GM19238 (cell line): ENCODE measurements around the gene WDR44.
"Not testable (repeated sequence)": the region's sequence is repeated elsewhere in the genome, so short reads cannot be mapped to it uniquely, and the experiment has no call there.

ENCODE experiments used
- DNase-seq: peaks from one replicate; pipeline ENCODE4 v3.0.0; 2011; ENCODE audit warnings: low spot score; ENCODE audit not compliant: insufficient read length

WDR44 gene, protein sequence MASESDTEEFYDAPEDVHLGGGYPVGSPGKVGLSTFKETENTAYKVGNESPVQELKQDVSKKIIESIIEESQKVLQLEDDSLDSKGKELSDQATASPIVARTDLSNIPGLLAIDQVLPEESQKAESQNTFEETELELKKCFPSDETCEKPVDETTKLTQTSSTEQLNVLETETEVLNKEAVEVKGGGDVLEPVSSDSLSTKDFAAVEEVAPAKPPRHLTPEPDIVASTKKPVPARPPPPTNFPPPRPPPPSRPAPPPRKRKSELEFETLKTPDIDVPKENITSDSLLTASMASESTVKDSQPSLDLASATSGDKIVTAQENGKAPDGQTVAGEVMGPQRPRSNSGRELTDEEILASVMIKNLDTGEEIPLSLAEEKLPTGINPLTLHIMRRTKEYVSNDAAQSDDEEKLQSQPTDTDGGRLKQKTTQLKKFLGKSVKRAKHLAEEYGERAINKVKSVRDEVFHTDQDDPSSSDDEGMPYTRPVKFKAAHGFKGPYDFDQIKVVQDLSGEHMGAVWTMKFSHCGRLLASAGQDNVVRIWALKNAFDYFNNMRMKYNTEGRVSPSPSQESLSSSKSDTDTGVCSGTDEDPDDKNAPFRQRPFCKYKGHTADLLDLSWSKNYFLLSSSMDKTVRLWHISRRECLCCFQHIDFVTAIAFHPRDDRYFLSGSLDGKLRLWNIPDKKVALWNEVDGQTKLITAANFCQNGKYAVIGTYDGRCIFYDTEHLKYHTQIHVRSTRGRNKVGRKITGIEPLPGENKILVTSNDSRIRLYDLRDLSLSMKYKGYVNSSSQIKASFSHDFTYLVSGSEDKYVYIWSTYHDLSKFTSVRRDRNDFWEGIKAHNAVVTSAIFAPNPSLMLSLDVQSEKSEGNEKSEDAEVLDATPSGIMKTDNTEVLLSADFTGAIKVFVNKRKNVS

DNA sequence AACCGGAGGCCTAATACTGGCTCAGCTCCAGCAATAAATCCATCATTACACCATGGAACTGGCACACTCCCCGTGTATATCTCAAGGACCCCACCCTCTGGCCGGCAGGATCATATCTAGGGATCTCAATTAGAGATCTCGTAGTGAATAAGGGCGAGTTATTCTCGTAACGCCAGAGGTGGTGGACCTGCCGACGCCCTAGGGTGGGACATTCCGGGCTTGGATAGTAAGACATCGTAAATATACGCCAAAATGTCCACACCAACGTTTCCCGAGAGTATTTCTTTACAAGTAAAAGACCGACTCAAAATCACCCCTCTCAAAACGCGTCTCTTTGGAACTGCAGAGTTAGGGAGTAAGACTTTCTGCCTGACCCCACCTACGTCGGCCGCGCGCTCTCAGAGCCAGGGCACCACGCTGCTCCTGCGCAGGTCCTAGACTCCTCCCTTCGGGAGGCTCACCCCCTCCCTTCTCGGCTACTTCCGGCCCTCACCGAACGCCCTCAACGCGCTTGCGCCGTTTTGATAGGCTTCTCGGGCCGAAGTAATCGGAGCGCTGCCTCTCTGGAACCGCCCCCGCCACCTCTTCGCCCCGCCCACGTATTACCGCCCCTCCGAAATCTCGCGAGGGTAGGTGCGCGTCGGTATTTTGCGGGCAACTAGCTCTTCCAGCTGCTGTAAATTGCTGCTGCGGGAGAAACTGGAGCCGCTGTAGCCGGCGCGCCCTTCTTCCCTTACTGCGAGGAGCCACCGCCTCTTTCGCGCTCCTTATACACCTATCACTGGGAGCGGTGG is at the start of gene WDR44:
WDR44 (plus strand) TSS at position 643 of the 794 bp plus-strand sequence. CDS start 398 bp downstream, outside the sequence.
- DNase-seq, result peak; percentile 64

DNA sequence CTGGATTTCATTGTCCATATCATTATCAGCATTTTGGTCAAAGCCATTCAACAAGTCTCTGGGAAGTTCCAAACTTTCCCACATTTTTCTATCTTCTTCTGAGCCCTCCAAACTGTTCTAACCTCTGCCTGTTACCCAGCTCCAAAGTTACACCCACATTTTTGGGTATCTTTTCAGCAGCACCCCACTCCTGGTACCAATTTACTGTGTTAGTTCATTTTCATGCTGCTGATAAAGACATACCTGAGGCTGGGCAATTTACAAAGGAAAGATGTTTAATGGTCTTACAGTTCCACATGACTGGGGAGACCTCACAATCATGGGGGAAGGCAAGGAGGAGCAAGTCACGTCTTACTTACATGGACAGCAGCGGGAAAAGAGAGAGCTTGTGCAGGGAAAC is 40.1 kb upstream of the WDR44 start:
- DNase-seq, result not testable (repeated sequence)

DNA sequence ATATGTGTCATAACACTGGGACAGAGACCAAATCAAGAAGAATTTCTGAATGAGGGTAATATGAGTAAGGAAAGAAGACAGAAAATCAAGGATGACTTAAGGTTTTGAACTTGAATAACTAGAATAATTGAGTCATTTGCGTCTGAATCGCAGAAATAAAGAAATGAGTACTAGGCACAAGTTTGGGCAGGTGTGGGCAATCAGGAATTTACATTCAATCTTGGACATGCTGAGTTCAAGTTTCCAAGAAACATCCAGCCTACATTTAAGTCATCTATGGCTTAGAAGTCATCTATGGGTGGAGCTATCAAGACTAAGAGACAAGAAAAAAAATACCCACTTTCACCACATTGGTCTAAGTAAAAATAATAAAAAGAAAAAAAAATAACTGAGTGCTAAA is 30.4 kb upstream of the WDR44 start:
- no peak for DNase-seq

DNA sequence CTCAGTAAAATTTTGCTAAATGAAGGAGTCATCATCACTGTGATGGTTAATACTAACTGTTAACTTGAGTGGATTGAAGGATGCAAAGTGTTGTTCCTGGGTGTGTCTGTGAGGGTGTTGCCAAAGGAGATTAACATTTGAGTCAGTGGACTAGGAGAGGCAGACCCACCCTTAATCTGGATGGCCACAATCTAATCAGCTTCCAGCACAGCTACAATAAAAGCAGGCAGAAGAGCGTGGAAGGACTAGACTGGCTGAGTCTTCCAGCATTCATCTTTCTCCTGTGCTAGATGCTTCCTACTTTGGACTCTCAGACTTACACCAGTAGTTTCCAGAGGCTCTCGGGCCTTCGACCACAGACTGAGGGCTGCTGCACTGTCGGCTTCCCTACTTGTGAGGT is 21.3 kb upstream of the WDR44 start:
- DNase-seq, result no peak

DNA sequence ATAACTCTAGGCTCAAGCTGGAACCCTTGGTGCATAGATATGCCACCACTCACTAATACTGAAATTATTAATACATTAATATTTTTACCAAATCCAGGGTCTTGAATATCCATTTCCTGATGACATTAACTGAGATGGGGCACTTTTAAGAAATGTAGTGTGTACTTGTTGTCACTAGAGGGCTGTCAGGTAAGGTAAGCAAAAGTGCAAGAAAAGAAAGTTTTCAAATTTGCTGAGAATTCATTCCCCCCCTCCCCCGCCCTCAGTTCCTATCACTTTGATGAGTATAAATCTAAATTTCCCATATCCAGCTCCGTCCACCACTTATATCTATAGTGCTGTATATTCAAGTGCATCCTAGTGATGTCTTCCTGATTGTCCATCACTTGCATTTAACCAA is 20.5 kb upstream of the WDR44 start:
- no peak for DNase-seq

DNA sequence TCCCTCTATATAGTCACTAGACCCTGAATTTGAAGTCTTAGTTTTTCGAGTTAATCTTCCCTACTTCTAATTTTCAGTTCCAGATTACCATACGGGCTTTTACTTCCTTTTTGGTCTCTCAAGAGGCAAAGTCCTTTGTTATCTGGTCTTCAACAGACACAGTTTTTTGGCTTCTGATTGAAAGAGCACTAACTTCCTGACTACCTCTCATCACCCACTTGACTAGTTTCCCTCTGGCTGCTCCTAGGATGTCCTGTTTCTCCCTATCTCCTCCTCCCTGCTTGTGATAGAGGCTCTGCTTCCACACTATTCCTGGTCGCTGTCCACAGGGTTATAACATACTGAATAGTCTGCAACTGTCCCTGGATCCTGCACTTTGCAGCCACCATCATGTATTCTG is 16.7 kb upstream of the WDR44 start:
- no peak for DNase-seq

DNA sequence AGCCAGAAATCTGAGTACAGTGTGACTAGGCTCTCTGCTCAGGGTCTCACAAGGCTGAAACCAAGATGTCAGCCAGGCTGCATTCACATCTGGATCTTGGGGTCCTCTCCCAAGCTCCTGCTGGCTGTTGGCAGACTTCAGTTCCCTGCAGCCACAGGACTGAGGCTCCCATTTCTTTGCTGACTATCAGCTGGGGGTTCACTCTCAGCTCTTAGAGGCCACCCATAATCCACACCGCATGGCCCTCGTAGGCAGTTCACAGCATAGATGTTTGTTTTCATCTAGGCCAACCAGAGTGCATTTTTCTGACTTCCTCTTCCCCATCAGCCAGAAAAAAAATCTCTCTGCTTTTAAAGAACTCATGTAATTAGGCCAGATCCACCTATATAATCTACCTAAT is 8.2 kb upstream of the WDR44 start:
- no peak for DNase-seq

DNA sequence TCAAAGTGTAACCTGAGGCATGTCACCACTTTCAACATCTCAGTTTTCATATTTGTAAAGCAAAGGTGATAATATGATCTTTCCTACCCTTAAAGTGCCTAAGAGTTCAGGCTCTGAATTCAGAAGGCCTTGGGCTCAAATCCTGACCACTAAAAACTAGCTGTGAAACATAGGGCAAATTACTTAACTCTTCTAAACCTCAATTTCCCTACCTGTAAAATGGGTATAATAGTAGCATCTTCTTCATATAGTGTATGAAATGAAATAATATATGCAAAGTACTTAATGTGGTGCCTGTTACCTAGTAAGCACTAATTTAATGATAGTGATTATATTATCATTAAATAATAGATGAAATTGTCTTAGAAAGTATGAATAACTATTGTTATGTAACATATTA is 7.0 kb upstream of the WDR44 start:
- no peak for DNase-seq

DNA sequence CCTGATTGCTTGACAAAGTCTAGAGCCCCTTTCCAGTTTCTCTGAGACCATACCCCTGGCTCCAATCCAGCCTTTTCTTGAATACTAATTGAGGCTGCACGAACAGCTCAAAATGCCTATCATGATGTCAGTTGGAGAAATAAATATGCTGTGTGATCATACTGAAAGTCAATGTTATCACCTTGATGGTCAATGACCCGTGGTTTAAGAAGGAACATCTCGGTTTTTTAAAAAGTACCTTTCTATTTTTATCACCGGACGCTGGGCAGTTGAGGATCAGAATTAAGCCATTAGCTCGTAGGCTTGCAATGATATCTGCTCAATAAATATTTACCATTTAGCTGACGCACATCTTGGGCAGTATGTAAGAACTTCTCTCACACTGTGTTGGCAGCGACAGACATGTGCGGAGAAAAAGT is 852 bp upstream of the WDR44 start:
- DNase-seq, result no peak

DNA sequence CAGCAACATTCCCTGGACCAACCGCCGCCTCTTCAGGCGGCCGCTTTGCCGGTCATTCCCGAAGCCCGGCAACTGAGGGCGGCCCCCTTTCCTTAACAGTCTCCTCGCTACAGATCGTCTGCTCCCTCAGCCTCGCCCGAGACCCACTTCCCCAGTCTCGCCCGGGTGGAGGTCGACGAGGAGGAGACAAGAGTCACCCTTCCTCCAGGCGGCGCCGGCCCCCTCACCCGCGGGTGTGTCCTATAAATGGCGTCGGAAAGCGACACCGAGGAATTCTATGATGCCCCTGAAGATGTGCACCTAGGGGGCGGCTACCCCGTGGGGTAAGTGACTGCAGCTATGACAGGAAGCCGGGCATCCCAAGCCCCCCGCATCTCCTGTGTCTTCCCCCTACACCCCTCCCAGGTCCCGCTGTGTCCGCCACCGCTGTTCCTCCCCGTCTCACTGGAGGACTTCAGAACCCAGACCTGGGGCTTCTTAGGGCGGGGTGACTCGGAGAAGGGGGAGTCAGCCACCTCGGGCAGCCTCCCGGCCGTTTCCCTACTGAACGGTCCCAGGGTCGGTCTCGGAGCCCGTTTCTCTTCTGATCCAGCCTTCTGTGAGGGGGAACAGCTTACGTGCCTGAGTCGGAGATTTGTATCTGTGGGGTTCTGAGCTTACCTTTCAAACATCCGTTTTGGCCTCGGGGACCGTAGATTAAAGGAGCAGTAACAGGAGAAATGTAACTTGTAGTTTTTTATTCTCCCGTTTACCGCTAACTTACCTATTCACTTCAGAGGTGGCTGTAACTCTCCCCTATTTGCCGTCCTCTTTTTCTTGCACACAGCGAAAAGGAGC is 570 bp downstream of the WDR44 start:
- no peak for DNase-seq

DNA sequence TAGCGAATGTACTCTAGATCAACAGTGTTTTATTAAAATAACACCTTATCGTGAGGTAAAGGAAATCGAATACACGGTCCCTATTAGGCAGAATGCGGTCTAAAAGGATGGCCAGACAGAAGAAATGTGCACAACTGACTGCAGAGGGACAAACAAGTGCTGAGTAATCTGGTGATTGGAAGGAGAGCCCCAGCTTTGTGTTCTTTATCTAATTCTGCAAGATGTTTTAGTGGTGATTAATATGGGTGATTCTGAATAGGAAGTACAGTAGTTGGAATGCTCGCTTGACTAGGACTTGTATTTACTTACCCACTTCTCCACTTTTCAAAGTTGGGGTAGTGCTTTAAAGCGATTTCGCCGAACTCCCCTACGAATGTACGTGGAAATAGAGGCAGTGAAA is 1.2 kb downstream of the WDR44 start:
- DNase-seq, result no peak

DNA sequence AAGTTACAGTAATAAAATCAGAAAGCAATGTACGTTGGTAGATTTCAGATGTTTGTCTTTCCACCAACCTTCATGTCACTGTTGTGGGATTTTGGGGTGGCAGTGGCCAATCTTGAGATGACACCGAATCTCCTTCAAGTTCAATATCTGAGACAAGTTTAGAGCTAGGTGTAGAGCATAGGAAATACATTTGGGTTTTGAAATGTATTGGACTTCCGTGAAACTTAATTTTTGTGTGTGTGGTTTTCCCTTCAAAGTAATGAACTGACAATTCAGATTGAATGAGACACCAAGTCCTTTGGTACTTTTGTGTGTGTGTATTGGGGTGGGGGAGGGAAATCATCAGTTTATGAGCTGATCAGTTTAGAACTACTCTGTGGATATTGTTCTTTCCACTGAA is 1.8 kb downstream of the WDR44 start:
- DNase-seq, result no peak

DNA sequence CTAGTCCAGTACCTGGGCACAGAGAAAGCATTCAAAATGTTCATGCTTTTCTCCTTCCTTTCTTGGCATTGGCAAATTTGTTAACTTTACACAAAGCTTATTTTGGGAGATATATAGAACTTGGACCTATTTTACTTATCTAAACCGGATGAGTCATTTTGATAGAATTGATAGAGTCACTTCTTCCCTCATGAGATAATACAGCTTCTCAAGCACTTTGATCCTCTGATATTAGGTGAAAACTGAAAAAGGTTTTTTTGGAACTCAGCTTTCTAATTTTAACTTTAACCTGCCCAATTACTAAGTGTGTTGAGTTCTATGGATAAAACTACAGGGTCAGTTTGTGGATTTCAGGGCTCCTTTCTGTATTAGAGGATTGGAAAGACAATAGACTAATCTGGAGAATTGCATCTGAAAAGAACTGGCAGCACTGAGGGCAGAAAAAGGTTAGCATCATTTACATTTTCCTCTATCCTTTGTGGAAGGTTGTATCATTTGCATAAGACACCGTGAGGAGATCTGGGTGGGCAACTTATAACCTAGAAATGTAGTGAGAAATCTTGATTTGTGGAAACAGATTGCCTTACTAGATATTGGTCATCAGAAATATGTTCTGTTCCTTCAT is 2.4 kb downstream of the WDR44 start:
- no peak for DNase-seq

DNA sequence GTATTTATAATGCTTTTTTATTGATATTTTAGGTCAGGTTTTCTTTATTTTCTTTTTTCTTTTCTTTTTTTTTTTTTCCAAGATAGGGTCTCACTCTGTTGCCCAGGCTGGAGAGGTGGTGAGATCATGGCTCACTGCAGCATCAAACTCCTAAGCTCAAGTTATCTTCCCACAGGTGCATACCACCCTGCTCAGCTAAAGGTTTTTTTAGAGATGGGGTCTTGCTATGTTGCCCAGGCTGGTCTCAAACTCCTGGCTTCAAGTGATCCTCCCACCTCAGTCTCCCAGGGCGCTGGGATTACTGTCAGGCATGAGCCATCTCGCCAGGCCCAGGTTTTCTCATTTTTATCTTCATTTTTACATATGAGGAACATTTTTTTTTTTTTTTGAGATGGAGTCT is 3.3 kb downstream of the WDR44 start:
- no peak for DNase-seq

DNA sequence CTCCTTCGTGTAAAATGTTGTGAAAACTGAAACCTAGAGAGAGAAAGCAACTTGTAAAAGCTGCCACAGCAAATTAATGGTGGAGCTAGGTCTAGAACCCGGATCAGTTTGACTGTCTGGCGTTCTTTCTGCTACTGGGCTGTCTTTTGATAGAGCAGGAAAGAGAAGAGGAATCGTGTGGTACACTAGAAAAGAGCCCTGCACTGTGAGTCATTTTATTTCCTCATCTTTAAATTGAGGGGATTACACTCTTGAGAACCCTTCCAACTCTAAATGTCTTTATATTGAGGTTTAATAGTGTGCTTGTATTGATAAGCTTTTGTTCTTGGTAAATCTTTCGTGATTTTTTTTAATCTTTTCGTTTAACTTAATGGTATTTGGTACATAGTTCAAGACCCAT is 4.3 kb downstream of the WDR44 start:
- no peak for DNase-seq

DNA sequence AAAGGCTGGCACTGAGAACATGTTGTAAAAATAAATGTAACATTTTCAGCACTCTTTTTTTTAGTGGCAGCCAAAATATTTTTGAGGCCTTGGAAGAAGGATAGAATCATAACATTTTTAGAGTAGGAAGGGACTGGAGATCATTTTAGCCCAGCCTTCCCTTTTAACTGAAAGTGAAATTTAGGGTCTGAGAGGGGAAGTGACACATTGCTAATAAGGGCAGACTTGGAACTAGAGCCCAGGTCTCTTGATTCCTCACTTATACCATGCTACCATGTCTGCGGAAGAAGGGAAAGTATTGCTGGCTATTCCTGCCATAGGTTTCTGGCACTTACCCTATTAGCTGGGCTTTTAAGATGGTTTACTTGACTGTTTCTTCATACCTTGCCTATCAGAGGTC is 4.8 kb downstream of the WDR44 start:
- DNase-seq, result no peak

DNA sequence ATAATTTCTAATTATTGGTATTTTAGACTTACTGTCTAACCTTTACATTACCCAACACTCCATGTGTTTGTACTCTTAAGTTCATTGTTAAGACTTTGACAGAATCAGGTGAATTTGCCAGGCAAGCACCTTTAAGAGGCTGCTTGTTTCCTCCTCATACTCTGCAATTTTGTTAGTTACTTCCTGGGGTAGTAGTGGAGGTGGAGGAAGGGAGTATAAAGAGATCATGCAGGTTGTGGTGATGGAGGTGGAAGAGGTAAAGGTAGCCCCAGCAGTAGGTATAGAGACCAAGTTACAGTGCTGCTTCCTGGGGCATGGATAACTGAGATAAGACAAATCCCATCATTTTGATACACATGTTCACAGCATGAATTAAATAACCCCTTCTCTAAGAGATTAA is 6.7 kb downstream of the WDR44 start:
- DNase-seq, result no peak

DNA sequence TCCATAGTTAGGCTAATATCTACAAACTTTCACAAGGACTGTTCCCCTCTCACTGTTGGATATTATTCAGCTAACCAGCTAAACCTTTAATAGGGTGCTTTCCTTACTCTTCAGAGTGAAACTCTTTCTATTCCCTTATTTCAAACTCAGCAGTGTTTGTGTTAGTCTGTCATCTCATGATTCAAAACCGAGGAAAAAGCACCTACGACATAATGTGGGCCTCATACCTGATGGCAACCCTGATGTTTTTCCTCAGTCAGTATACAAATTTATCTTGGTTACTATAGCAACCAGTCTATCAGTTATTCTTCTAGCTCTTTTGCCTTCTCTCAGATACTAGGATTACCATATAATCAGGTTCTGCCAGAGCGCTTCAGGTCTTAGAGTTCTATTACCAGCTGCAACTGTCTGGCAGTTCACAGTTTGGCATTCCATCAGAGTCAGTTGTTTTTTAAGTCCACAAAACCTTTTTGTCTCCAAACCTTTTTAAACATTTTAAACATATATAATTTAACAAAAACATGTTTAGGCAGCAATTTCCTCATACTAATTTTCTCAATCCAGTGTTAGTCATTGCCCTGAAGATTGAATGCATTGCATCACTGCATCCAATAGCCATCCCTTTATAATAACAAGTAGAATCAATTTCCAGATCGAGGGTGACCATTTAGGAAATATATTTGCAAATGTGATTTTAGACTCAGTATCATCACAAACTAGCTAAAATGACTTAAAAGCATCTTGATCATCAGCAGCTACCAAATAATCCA is 7.4 kb downstream of the WDR44 start:
- DNase-seq, result no peak

DNA sequence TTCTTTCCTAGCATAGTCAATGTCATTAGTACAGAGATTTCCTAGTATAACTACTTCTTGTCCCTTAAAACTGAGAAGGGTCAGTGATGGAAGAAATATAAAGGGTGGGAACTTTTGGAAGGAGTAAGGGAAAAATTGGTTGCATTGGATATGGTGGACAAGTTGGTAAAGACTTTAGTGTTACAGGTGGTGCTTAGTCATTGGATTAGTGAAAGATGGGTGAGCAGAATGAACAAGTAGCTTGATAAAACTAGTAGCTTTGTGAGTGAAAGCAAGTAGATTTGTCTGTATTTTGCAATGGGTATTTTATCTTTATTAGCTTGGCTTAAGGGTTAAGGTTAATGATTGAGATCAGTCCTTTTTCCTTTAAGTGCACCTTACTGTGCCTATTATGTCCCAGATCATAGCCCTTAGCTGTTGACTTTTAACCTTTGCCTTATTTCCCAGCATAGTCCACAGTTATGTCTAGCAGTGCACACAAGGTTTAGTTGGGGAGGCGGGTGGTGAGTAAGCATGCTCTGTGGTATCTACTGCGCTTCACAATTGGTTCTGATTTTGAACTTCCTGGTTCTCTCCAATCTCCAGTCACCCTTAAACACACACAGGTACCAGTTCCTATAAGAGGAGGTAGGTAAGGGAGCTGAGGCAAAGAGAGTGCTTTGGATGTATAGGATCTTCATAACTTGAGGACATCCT is 9.5 kb downstream of the WDR44 start:
- no peak for DNase-seq
